HG03060 (cell line): ENCODE measurements around the gene COX7A1.

Experiments
- ATAC-seq: cut with Tn5 transposase; IDR thresholded peaks from one replicate; pipeline ENCODE4 v1.9.1; 2021; ENCODE audit warnings: low read depth, moderate number of reproducible peaks; ENCODE audit not compliant: unreplicated experiment

Gene COX7A1

GRCh38 chr19:36113894-36114720 lies 38.1 kb downstream of the COX7A1 start:
- ATAC-seq: no peak

- ATAC-seq: no peak
Measured at GRCh38 chr19:36113425-36113824, 38.8 kb downstream of the COX7A1 start.

GRCh38 chr19:36112678-36113077 lies 39.6 kb downstream of the COX7A1 start:
- ATAC-seq: no peak

GRCh38 chr19:36111200-36111539 lies 41.1 kb downstream of the COX7A1 start:
- ATAC-seq: no peak

GRCh38 chr19:36110487-36111199 lies 41.6 kb downstream of the COX7A1 start, which contains the start of gene OVOL3:
Gene OVOL3 (plus strand): TSS chr19:36111143. CDS start chr19:36111203, 60 bp downstream.
- ATAC-seq: no peak

GRCh38 chr19:36108684-36109083 lies 43.6 kb downstream of the COX7A1 start:
- no peak for ATAC-seq

- no peak for ATAC-seq
Measured at GRCh38 chr19:36106991-36107390, 45.3 kb downstream of the COX7A1 start.

- ATAC-seq: no peak
Measured at GRCh38 chr19:36106441-36106840, 45.8 kb downstream of the COX7A1 start.

GRCh38 chr19:36103842-36104552 lies 48.2 kb downstream of the COX7A1 start:
- ATAC-seq: no peak

GRCh38 chr19:36103040-36103626 lies 49.1 kb downstream of the COX7A1 start:
- no peak for ATAC-seq

GRCh38 chr19:36101550-36102327 lies 50.5 kb downstream of the COX7A1 start:
- no peak for ATAC-seq
